MM.1S (cell line): ENCODE results near the gene SEPTIN1.
A peak's percentile ranks its signal among the peaks of the same experiment; 100 is the strongest.

Experiments
- DNase-seq: peaks from one replicate; pipeline ENCODE4 v3.0.0-alpha.2; 2015
- H2AFZ ChIP-seq: fragments of 300-600 bp; sonication (generic); 2 replicates; pipeline ENCODE4 v1.6.0; 2016; ENCODE audit warnings: antibody characterized with exemption, low read length
- H3F3A ChIP-seq: fragments of 300-600 bp; sonication (generic); 2 replicates; pipeline ENCODE4 v1.6.1; 2016; ENCODE audit warnings: mild to moderate bottlenecking, antibody characterized with exemption, low read length, moderate library complexity, mixed read lengths; ENCODE audit not compliant: insufficient read depth
- H3K27ac ChIP-seq: fragments of 300-600 bp; sonication (generic); 2 replicates; pipeline ENCODE4 v1.5.1; 2016; ENCODE audit warnings: mild to moderate bottlenecking, low read length
- H3K27me3 ChIP-seq: fragments of 300-600 bp; sonication (generic); replicated peaks from 2 replicates; pipeline ENCODE4 v1.6.0; 2016; ENCODE audit warnings: low read length; ENCODE audit not compliant: insufficient read depth
- H3K36me3 ChIP-seq: fragments of 300-600 bp; sonication (generic); replicated peaks from 2 replicates; pipeline ENCODE4 v1.6.1; 2016; ENCODE audit warnings: mild to moderate bottlenecking, low read length, mixed read lengths; ENCODE audit not compliant: insufficient read depth
- H3K4me1 ChIP-seq: fragments of 300-600 bp; sonication (generic); 2 replicates; pipeline ENCODE4 v1.6.1; 2016; ENCODE audit warnings: low read length, mixed read lengths
- H3K4me2 ChIP-seq: fragments of 300-600 bp; sonication (generic); 2 replicates; pipeline ENCODE4 v1.6.0; 2016; ENCODE audit warnings: low read depth, low read length
- H3K4me3 ChIP-seq: fragments of 300-600 bp; sonication (generic); 2 replicates; pipeline ENCODE4 v1.5.1; 2016; ENCODE audit warnings: low read length, mixed read lengths
- H3K79me2 ChIP-seq: fragments of 300-600 bp; sonication (generic); 2 replicates; pipeline ENCODE4 v1.6.1; 2016; ENCODE audit warnings: mixed run types, low read length, mixed read lengths
- H3K9ac ChIP-seq: fragments of 300-600 bp; sonication (generic); 2 replicates; pipeline ENCODE4 v1.6.1; 2016; ENCODE audit warnings: low read length, mixed read lengths
- H3K9me2 ChIP-seq: fragments of 300-600 bp; sonication (generic); replicated peaks from 2 replicates; pipeline ENCODE4 v1.6.1; 2016; ENCODE audit warnings: mild to moderate bottlenecking, low read length, mixed read lengths; ENCODE audit not compliant: insufficient read depth
- H3K9me3 ChIP-seq: fragments of 300-600 bp; sonication (generic); replicated peaks from 2 replicates; pipeline ENCODE4 v1.6.1; 2016; ENCODE audit warnings: mild to moderate bottlenecking, low read length, mixed read lengths; ENCODE audit not compliant: insufficient read depth
- H4K20me1 ChIP-seq: fragments of 300-600 bp; sonication (generic); 2 replicates; pipeline ENCODE4 v1.6.1; 2016; ENCODE audit warnings: mild to moderate bottlenecking, low read length, moderate library complexity, mixed read lengths; ENCODE audit not compliant: insufficient read depth
- CTCF ChIP-seq: fragments of 300-600 bp; sonication (generic); IDR thresholded peaks from 2 replicates; pipeline ENCODE4 v1.5.1; 2016; ENCODE audit warnings: antibody characterized with exemption, low read length, mixed read lengths
- EZH2 ChIP-seq: fragments of 300-600 bp; sonication (generic); optimal IDR thresholded peaks from 2 replicates; pipeline ENCODE3; 2017; ENCODE audit warnings: low read depth, mild to moderate bottlenecking, antibody characterized with exemption, low read length, mixed read lengths
- EZH2phosphoT487 ChIP-seq: fragments of 300-600 bp; sonication (generic); IDR thresholded peaks from 2 replicates; pipeline ENCODE4 v1.6.1; 2018; ENCODE audit warnings: antibody characterized with exemption, low read length

The SEPTIN1 gene

GRCh38 chr16:30350134-30350871 is 32.1 kb downstream of the SEPTIN1 start:
- TF ChIP-seq CTCF, result no peak
- no peak for TF ChIP-seq EZH2
- TF ChIP-seq EZH2phosphoT487, result no peak
- Histone ChIP-seq H3F3A (no peaks in the 10 kb centered on the region), H3K27me3 (no peaks in the 10 kb centered on the region), H3K79me2 (peaks cover 35% of the 10 kb centered on the region), H3K4me3 (no peak overlapping the region), H3K4me2 (0 out of 2 replicates have a peak overlapping the region, but pooled peaks have one; percentile 4), H3K4me1 (peaks cover 15% of the 10 kb centered on the region), H3K9me3 (no peaks in the 10 kb centered on the region), H4K20me1 (no peaks in the 10 kb centered on the region), H2AFZ (no peak overlapping the region), H3K9me2 (no peaks in the 10 kb centered on the region), H3K9ac (no peak overlapping the region), H3K27ac (peak overlapping the region; percentile 33; the same call in 1 of the 2 replicates), H3K36me3 (peaks cover 2% of the 10 kb centered on the region; the same call in 1 of the 2 replicates)
- DNase-seq, result peak; percentile 49

GRCh38 chr16:30349675-30350074 is 32.7 kb downstream of the SEPTIN1 start:
- Histone ChIP-seq H3K9me3 (no peaks in the 10 kb centered on the region), H3K79me2 (peaks cover 29% of the 10 kb centered on the region), H3K4me1 (peaks cover 15% of the 10 kb centered on the region), H4K20me1 (no peaks in the 10 kb centered on the region), H3K27me3 (no peaks in the 10 kb centered on the region), H3K4me2 (no peak overlapping the region), H3K36me3 (peaks cover 2% of the 10 kb centered on the region; the same call in 1 of the 2 replicates), H3K4me3 (no peak overlapping the region), H2AFZ (no peak overlapping the region), H3K9ac (no peak overlapping the region), H3F3A (no peaks in the 10 kb centered on the region), H3K9me2 (no peaks in the 10 kb centered on the region), H3K27ac (no peak overlapping the region)
- DNase-seq, result no peak
- no peak for TF ChIP-seq CTCF
- no peak for TF ChIP-seq EZH2
- no peak for TF ChIP-seq EZH2phosphoT487

GRCh38 chr16:30348929-30349328 is 33.4 kb downstream of the SEPTIN1 start:
- TF ChIP-seq CTCF, result no peak
- no peak for TF ChIP-seq EZH2
- TF ChIP-seq EZH2phosphoT487, result no peak
- H3K9ac ChIP-seq, result no peak overlapping the region
- H3K27ac ChIP-seq, result no peak overlapping the region
- H3K9me2 ChIP-seq, result no peaks in the 10 kb centered on the region
- H3K27me3 ChIP-seq, result no peaks in the 10 kb centered on the region
- no peaks in the 10 kb centered on the region for H3K9me3 ChIP-seq
- no peak overlapping the region for H3K4me3 ChIP-seq
- DNase-seq, result no peak
- no peak overlapping the region for H3K4me2 ChIP-seq
- no peak overlapping the region for H2AFZ ChIP-seq
- no peaks in the 10 kb centered on the region for H4K20me1 ChIP-seq
- H3F3A ChIP-seq, result no peaks in the 10 kb centered on the region
- H3K4me1 ChIP-seq, result peaks cover 12% of the 10 kb centered on the region
- H3K79me2 ChIP-seq, result peaks cover 22% of the 10 kb centered on the region
- peaks cover 2% of the 10 kb centered on the region; the same call in 1 of the 2 replicates for H3K36me3 ChIP-seq
